Transverse colon (tissue), 4 donors: ENCODE data around the gene PIGV.

Source experiments
- EP300 ChIP-seq: sonication (generic); formaldehyde crosslinking; IDR thresholded peaks from one replicate; pipeline ENCODE4 v1.6.1; 2017; ENCODE audit warnings: antibody characterized with exemption, low read depth
- POLR2A ChIP-seq: fragments of 450-650 bp; IDR thresholded peaks from one replicate; pipeline ENCODE4 v1.6.1; 2016; ENCODE audit warnings: antibody characterized with exemption, mild to moderate bottlenecking, moderate library complexity
- POLR2AphosphoS5 ChIP-seq, 3 donors: sonication (generic); formaldehyde crosslinking; IDR thresholded peaks; one replicate each; pipeline ENCODE4 v1.6.1; 2016; ENCODE audit warnings: antibody characterized with exemption in 3 of 3
- TF ChIP-seq, protein P1 (sequence below), 5 experiments: fragments of 200-600 bp in 3 of 5; fragments of 450-650 bp in 2 of 5; sonication (generic) in 3 of 5; IDR thresholded peaks; 1 replicate in 2 of 5; 2 replicates in 3 of 5; pipeline ENCODE4 v1.5.1; 2016 to 2017; ENCODE audit warnings: antibody characterized with exemption in 5 of 5, inconsistent platforms in 3 of 5, mild to moderate bottlenecking in 2 of 5, moderate library complexity in 1 of 5

DNA sequence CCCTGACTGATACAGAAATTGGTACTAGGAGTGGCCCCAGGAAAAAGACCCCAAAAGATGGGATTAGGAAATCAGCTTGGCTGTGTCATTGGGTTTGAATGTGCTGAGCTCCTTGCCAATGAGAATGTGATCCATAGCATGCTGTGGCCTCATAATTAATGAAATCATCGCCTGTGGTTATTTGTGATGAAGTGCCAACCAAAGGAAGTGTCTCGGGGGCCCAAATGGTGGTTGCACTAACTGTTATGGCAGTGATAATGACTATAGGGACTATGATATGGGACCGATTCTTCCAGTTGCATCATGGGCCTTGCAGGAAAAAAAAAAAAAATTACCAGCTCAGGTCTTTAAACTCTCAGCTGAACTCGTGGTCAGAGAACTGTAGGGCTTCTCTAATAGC is 23.3 kb downstream of the PIGV start:
- TF ChIP-seq POLR2A = no peak
- TF ChIP-seq, protein P1, sequence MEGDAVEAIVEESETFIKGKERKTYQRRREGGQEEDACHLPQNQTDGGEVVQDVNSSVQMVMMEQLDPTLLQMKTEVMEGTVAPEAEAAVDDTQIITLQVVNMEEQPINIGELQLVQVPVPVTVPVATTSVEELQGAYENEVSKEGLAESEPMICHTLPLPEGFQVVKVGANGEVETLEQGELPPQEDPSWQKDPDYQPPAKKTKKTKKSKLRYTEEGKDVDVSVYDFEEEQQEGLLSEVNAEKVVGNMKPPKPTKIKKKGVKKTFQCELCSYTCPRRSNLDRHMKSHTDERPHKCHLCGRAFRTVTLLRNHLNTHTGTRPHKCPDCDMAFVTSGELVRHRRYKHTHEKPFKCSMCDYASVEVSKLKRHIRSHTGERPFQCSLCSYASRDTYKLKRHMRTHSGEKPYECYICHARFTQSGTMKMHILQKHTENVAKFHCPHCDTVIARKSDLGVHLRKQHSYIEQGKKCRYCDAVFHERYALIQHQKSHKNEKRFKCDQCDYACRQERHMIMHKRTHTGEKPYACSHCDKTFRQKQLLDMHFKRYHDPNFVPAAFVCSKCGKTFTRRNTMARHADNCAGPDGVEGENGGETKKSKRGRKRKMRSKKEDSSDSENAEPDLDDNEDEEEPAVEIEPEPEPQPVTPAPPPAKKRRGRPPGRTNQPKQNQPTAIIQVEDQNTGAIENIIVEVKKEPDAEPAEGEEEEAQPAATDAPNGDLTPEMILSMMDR (IDR thresholded peaks at IDR 0.05) = no peak
- no peak for TF ChIP-seq EP300
- no peak for TF ChIP-seq POLR2AphosphoS5 (IDR thresholded peaks at IDR 0.05)
